Neural progenitor cell (in vitro differentiated cells): ENCODE results near the gene CPXM2. TPM values are rescaled to one million over a fixed set of nuclear protein-coding genes. Genes with fewer than 3 reads are reported as not detected.

Source experiments
- DNase-seq: peaks from one replicate; pipeline ENCODE4 v3.0.0-alpha.2; 2016; ENCODE audit warnings: low spot score
- H2AFZ ChIP-seq: fragments of 200-600 bp; sonication (generic); replicated peaks from 2 replicates; pipeline ENCODE4 v1.6.1; 2016; ENCODE audit warnings: antibody characterized with exemption
- H3F3A ChIP-seq: fragments of 200-600 bp; sonication (generic); 2 replicates; pipeline ENCODE4 v1.6.1; 2016; ENCODE audit warnings: antibody characterized with exemption, low read depth
- H3K27ac ChIP-seq: fragments of 200-600 bp; sonication (generic); 2 replicates; pipeline ENCODE4 v1.5.1; 2016; ENCODE audit warnings: mild to moderate bottlenecking
- H3K27me3 ChIP-seq: fragments of 200-600 bp; sonication (generic); 2 replicates; pipeline ENCODE4 v1.6.1; 2016; ENCODE audit warnings: mild to moderate bottlenecking, moderate library complexity
- H3K36me3 ChIP-seq: fragments of 200-600 bp; sonication (generic); 2 replicates; pipeline ENCODE4 v1.5.1; 2016
- H3K4me1 ChIP-seq: fragments of 200-600 bp; sonication (generic); 2 replicates; pipeline ENCODE4 v1.6.1; 2016; ENCODE audit warnings: mixed run types
- H3K4me2 ChIP-seq: fragments of 200-600 bp; sonication (generic); 2 replicates; pipeline ENCODE4 v1.6.1; 2016
- H3K4me3 ChIP-seq: fragments of 200-600 bp; sonication (generic); 2 replicates; pipeline ENCODE4 v1.5.1; 2016
- H3K79me2 ChIP-seq: fragments of 200-600 bp; sonication (generic); 2 replicates; pipeline ENCODE4 v1.6.1; 2016; ENCODE audit warnings: low read depth
- H3K9ac ChIP-seq: fragments of 200-600 bp; sonication (generic); 2 replicates; pipeline ENCODE4 v1.6.1; 2016
- H3K9me3 ChIP-seq: fragments of 200-600 bp; sonication (generic); 2 replicates; pipeline ENCODE4 v1.5.1; 2016; ENCODE audit warnings: low read depth
- H4K20me1 ChIP-seq: fragments of 200-600 bp; sonication (generic); 2 replicates; pipeline ENCODE4 v1.6.1; 2016; ENCODE audit warnings: low read depth
- H3K27ac Mint-ChIP-seq: 3 replicates; pipeline ENCODE4 v1.8.0; 2021; ENCODE audit warnings: mixed read lengths
- H3K27me3 Mint-ChIP-seq: 2 replicates; pipeline ENCODE4 v1.8.0; 2022; ENCODE audit warnings: low read depth, mild to moderate bottlenecking, inconsistent platforms, moderate library complexity, mixed read lengths; ENCODE audit not compliant: insufficient read depth
- H3K36me3 Mint-ChIP-seq: 3 replicates; pipeline ENCODE4 v1.8.0; 2021; ENCODE audit warnings: mixed read lengths
- H3K4me1 Mint-ChIP-seq: 3 replicates; pipeline ENCODE4 v1.8.0; 2021; ENCODE audit warnings: mixed read lengths
- H3K4me3 Mint-ChIP-seq: 3 replicates; pipeline ENCODE4 v1.8.0; 2021; ENCODE audit warnings: mild to moderate bottlenecking, moderate library complexity, mixed read lengths
- H3K9me3 Mint-ChIP-seq: 3 replicates; pipeline ENCODE4 v1.8.0; 2020; ENCODE audit warnings: mixed read lengths
- CTCF ChIP-seq: fragments of 200-600 bp; sonication (generic); IDR thresholded peaks from 2 replicates; pipeline ENCODE4 v1.5.1; 2017; ENCODE audit warnings: antibody characterized with exemption, mild to moderate bottlenecking
- EZH2 ChIP-seq: fragments of 200-600 bp; sonication (generic); IDR thresholded peaks from 2 replicates; pipeline ENCODE4 v1.6.1; 2017; ENCODE audit warnings: antibody characterized with exemption, mild to moderate bottlenecking, moderate library complexity
- EZH2phosphoT487 ChIP-seq: fragments of 200-600 bp; sonication (generic); IDR thresholded peaks from 2 replicates; pipeline ENCODE4 v1.6.1; 2017; ENCODE audit warnings: antibody characterized with exemption
- total RNA-seq: library from RNA; depleted of rRNA; stranded (reverse); fragments of >200 nt; gene quantifications from 2 replicates; pipeline ENCODE4 v1.2.3, GENCODE V29; 2015; ENCODE audit warnings: low replicate concordance

CPXM2 gene
- total RNA-seq, 1 donor from 2014 or later, result not detected

DNA sequence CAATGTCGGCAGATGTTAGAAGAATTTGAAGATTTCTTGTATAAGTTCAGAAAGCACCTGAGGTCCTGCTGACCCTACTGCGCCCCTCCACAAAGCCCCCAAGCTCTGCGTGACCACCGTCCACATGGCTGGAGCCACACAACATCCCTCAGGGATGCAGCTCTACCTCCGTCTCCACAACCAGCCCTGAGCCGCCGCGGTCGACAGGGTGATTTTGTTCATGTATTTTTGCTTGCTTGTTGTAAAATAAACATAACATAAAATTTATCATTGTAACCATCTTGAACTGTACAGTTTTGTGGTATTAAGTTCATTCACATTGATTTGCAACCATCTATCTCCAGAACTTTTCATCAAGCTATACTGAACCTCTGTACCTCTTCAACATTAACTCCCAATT is 50.5 kb downstream of the CPXM2 start:
- Mint-ChIP-seq H3K36me3 (no peaks in the 10 kb centered on the region), H3K27me3 (peaks cover 12% of the 10 kb centered on the region), H3K4me3 (no peak overlapping the region), H3K4me1 (no peaks in the 10 kb centered on the region), H3K9me3 (peaks cover 4% of the 10 kb centered on the region), H3K27ac (no peak overlapping the region)
- Histone ChIP-seq H3K4me1 (no peaks in the 10 kb centered on the region), H3F3A (no peaks in the 10 kb centered on the region), H3K4me2 (no peak overlapping the region), H2AFZ (no peak overlapping the region), H3K9ac (no peak overlapping the region), H3K27ac (no peak overlapping the region), H3K36me3 (no peaks in the 10 kb centered on the region), H3K9me3 (no peaks in the 10 kb centered on the region), H3K79me2 (no peaks in the 10 kb centered on the region), H3K4me3 (no peak overlapping the region), H3K27me3 (no peaks in the 10 kb centered on the region), H4K20me1 (no peaks in the 10 kb centered on the region)
- no peak for TF ChIP-seq EZH2
- TF ChIP-seq CTCF, result no peak
- no peak for TF ChIP-seq EZH2phosphoT487
- no peak for DNase-seq

GRCh38 chr10:123840714-123841113 is 50.9 kb downstream of the CPXM2 start:
- H3K4me3 Mint-ChIP-seq, result no peak overlapping the region
- H3K27me3 Mint-ChIP-seq, result peaks cover 12% of the 10 kb centered on the region
- no peaks in the 10 kb centered on the region for H3K27me3 ChIP-seq
- H3K27ac ChIP-seq, result no peak overlapping the region
- H3K4me3 ChIP-seq, result no peak overlapping the region
- no peaks in the 10 kb centered on the region for H3K79me2 ChIP-seq
- no peaks in the 10 kb centered on the region for H3K4me1 Mint-ChIP-seq
- no peak overlapping the region for H2AFZ ChIP-seq
- no peaks in the 10 kb centered on the region for H3K36me3 Mint-ChIP-seq
- H3K36me3 ChIP-seq, result no peaks in the 10 kb centered on the region
- no peak for DNase-seq
- TF ChIP-seq EZH2phosphoT487 (no peak), CTCF (no peak), EZH2 (no peak)
- no peaks in the 10 kb centered on the region for H3K9me3 ChIP-seq
- peaks cover 4% of the 10 kb centered on the region for H3K9me3 Mint-ChIP-seq
- H4K20me1 ChIP-seq, result no peaks in the 10 kb centered on the region
- no peak overlapping the region for H3K27ac Mint-ChIP-seq
- no peak overlapping the region for H3K4me2 ChIP-seq
- no peaks in the 10 kb centered on the region for H3K4me1 ChIP-seq
- no peaks in the 10 kb centered on the region for H3F3A ChIP-seq
- no peak overlapping the region for H3K9ac ChIP-seq

DNA sequence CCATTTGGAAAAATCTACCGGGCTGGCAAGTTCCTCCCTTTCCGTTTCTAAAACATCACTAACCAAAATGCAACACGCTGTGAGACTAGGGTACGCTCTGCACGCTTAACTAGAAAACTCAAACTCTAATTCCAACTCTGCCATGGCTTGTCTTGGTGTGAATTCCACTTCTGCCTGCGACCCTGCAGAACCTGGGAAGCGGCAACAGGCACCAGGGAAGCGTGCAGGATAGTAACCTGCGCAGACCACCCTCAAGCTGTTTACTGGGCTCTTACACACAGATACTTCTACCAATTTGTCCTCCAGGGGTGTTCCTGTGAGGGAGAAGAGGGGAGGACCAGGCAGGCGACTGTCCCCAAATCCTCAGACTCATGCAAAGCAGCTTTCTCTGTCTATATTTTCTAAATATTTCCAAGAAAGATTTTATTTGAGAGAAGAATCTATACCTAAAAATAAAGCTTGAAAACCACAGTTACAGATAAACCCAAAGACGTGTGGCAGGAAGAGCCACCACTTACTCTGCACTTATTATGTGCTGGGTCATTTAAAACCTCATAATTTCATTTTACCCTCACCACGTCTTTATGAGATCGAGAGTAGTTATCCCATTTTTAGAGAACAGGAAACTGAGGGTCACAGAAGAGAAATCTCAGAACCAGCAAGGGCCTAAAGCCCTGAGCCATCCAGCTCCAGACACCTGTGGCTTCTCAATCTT is 52.9 kb downstream of the CPXM2 start:
- no peak for TF ChIP-seq EZH2
- no peak for TF ChIP-seq EZH2phosphoT487
- no peak for TF ChIP-seq CTCF
- peaks cover 18% of the 10 kb centered on the region for H3K27me3 Mint-ChIP-seq
- Histone ChIP-seq H2AFZ (no peak overlapping the region), H3K4me3 (no peak overlapping the region), H3K27ac (no peak overlapping the region), H3K4me2 (no peak overlapping the region), H3K27me3 (no peaks in the 10 kb centered on the region), H3K4me1 (no peaks in the 10 kb centered on the region), H3K36me3 (no peaks in the 10 kb centered on the region), H4K20me1 (no peaks in the 10 kb centered on the region), H3F3A (no peaks in the 10 kb centered on the region), H3K9ac (no peak overlapping the region), H3K79me2 (no peaks in the 10 kb centered on the region), H3K9me3 (no peaks in the 10 kb centered on the region)
- H3K4me3 Mint-ChIP-seq, result no peak overlapping the region
- no peak overlapping the region for H3K27ac Mint-ChIP-seq
- H3K9me3 Mint-ChIP-seq, result no peaks in the 10 kb centered on the region
- no peaks in the 10 kb centered on the region for H3K36me3 Mint-ChIP-seq
- peaks cover 3% of the 10 kb centered on the region for H3K4me1 Mint-ChIP-seq
- no peak for DNase-seq
